ENCODE results near the gene NPSR1. TPM values are rescaled to one million over a fixed set of nuclear protein-coding genes. Genes with fewer than 3 reads are reported as not detected.

The NPSR1 gene
- total RNA-seq, 1 donor from 2014 or later: not detected

- no peaks in the 10 kb centered on the region for H3K9me3 ChIP-seq
- no peak for DNase-seq (ENCODE audit: low spot score in 2 of 2)
- H3K4me1 ChIP-seq: no peaks in the 10 kb centered on the region
- TF ChIP-seq, protein P1, sequence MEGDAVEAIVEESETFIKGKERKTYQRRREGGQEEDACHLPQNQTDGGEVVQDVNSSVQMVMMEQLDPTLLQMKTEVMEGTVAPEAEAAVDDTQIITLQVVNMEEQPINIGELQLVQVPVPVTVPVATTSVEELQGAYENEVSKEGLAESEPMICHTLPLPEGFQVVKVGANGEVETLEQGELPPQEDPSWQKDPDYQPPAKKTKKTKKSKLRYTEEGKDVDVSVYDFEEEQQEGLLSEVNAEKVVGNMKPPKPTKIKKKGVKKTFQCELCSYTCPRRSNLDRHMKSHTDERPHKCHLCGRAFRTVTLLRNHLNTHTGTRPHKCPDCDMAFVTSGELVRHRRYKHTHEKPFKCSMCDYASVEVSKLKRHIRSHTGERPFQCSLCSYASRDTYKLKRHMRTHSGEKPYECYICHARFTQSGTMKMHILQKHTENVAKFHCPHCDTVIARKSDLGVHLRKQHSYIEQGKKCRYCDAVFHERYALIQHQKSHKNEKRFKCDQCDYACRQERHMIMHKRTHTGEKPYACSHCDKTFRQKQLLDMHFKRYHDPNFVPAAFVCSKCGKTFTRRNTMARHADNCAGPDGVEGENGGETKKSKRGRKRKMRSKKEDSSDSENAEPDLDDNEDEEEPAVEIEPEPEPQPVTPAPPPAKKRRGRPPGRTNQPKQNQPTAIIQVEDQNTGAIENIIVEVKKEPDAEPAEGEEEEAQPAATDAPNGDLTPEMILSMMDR (IDR thresholded peaks at IDR 0.05): no peak
- H3K36me3 ChIP-seq: no peaks in the 10 kb centered on the region
- intact Hi-C loops (cut with DNase I): no loop called here
- H3K27ac ChIP-seq: no peak overlapping the region
- H3K27me3 ChIP-seq: no peaks in the 10 kb centered on the region
- no peak overlapping the region for H3K4me3 ChIP-seq
These were observed 70.1 kb downstream of the NPSR1 start for GRCh38 chr7:34728156-34728555.

GRCh38 chr7:34734771-34735170 lies 76.8 kb downstream of the NPSR1 start:
- TF ChIP-seq, protein P1 (IDR thresholded peaks at IDR 0.05): no peak
- no peaks in the 10 kb centered on the region for H3K4me1 ChIP-seq
- H3K27ac ChIP-seq: no peak overlapping the region
- H3K9me3 ChIP-seq: no peaks in the 10 kb centered on the region
- no peaks in the 10 kb centered on the region for H3K36me3 ChIP-seq
- intact Hi-C loops (cut with DNase I): no loop called here
- H3K27me3 ChIP-seq: no peaks in the 10 kb centered on the region
- H3K4me3 ChIP-seq: no peak overlapping the region
- DNase-seq (ENCODE audit: low spot score in 2 of 2): no peak

GRCh38 chr7:34735526-34735925 lies 77.5 kb downstream of the NPSR1 start:
- Histone ChIP-seq H3K4me1 (no peaks in the 10 kb centered on the region), H3K4me3 (no peak overlapping the region), H3K36me3 (no peaks in the 10 kb centered on the region), H3K9me3 (no peaks in the 10 kb centered on the region), H3K27ac (no peak overlapping the region), H3K27me3 (no peaks in the 10 kb centered on the region)
- no peak for DNase-seq (ENCODE audit: low spot score in 2 of 2)
- TF ChIP-seq, protein P1 (IDR thresholded peaks at IDR 0.05): no peak
- intact Hi-C loops (cut with DNase I): no loop called here

DNA sequence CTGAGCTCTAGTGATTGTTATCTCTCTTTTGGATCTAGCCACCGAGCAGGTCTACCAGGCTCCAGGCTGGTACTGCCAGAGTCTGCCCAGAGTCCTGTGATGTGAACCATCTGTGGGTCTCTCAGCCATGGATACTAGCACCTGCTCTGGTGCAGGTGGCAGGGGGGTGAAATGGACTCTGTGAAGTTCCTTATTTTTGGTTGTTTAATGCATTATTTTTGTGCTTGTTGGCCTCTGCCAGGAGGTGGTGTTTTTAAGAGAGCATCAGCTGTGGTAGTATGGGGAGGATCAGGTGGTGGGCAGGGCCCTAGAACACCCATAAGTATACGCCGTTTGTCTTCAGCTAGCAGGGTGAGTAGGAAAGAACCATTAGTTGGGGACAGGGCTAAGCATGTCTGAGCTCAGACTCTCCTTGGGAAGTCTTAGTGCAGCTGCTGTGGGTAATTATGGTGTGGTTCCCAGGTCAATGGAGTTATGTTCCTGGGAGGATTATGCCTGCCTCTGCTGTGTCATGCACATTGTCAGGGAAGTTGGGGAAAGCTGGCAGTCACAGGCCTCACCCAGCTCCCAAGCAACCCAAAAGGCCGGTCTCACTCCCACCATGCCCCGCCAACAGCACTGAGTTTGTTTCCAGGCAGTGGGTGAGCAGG lies 81.8 kb downstream of the NPSR1 start:
- Histone ChIP-seq H3K36me3 (no peaks in the 10 kb centered on the region), H3K4me3 (no peak overlapping the region), H3K9me3 (no peaks in the 10 kb centered on the region), H3K27ac (no peak overlapping the region), H3K4me1 (no peaks in the 10 kb centered on the region), H3K27me3 (no peaks in the 10 kb centered on the region)
- TF ChIP-seq, protein P1 (IDR thresholded peaks at IDR 0.05): no peak
- DNase-seq (ENCODE audit: low spot score in 2 of 2): no peak
- intact Hi-C loops (cut with DNase I): no loop called here

DNA sequence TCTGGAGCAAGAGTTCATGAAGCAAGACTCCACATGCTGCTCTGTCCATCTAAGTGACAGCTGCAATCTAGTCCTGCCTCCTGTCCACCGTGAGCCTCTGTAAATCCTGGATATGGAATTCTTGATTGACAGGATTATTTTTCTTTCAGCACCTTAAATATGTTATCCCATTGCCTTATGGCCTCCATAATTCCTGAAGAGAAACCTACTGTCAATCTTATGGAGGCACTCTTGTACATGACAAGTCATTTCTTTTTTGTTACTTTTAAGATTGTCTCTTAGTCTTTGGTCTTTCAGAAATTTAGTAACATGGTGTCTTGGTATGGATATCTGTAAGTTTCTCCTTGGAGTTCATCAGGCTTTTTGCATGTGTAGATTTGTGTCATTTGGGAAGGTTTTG lies 82.8 kb downstream of the NPSR1 start:
- Histone ChIP-seq H3K4me3 (no peak overlapping the region), H3K9me3 (no peaks in the 10 kb centered on the region), H3K27ac (no peak overlapping the region), H3K27me3 (no peaks in the 10 kb centered on the region), H3K36me3 (no peaks in the 10 kb centered on the region), H3K4me1 (no peaks in the 10 kb centered on the region)
- intact Hi-C loops (cut with DNase I): no loop called here
- TF ChIP-seq, protein P1 (IDR thresholded peaks at IDR 0.05): no peak
- DNase-seq (ENCODE audit: low spot score in 2 of 2): no peak
